HG02623 (cell line): Measurements from ENCODE around the gene IKZF3.
"Not testable (repeated sequence)": the region's sequence is repeated elsewhere in the genome, so short reads cannot be mapped to it uniquely, and the experiment has no call there.

Experiments used
- ATAC-seq: cut with Tn5 transposase; IDR thresholded peaks from one replicate; pipeline ENCODE4 v1.9.1; 2021; ENCODE audit warnings: moderate library complexity; ENCODE audit not compliant: unreplicated experiment

The IKZF3 gene

GRCh38 chr17:39782481-39782880 lies 81.6 kb downstream of the IKZF3 start:
- no peak for ATAC-seq

DNA sequence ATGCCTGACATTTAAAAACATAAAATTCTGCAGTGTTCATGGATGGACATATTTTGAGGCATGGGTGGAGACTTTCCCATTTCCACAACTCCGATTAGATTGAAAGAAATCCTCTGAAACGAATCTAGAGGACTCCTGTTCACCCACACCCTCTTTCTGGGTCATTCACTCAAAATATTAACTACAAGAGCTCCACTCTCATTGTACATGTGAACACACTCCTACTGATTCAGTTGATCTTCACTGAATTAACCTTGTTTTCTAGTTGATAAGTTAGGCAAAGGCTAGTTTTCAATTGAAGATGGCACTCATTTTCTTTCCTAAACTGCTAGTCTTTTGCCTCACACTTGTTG lies 82.3 kb downstream of the IKZF3 start:
- no peak for ATAC-seq

DNA sequence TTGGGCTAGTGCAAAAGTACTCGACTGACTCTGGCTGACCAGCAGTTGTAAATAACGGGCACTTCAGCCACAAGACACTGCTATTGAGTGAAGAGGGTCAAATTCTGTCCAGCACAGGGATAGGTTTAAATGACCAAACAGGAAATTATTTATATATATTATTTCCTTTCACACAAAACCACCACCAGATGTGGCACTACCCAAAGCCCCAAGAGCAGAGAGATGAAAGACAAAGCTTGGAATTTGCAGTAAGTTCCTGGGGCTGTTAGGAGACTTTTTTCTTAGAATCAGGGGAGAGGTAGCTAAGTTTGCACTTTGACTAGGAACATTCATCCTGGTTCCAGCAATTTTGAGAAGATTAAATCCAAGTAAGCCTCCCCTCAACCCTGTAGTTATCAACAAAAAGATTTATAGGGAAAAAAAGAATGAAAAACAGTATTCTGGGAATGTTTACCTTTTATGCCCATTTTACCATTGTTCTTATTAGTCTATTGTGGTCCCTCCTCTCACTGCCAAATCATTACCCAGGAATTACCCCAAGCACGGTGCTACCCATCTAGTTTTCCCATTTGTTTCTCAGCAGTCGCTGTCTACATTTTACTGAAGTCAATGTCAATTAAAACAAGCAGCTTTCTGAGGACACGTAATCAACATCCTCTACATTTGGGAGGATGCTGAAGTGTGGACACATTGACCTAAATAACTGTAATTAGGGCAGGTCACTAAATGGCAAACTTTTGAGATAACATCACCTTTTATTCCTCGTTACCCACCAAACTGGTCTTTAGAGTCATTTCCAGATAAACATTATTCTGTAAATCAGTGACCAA lies 82.9 kb downstream of the IKZF3 start:
- ATAC-seq: no peak

DNA sequence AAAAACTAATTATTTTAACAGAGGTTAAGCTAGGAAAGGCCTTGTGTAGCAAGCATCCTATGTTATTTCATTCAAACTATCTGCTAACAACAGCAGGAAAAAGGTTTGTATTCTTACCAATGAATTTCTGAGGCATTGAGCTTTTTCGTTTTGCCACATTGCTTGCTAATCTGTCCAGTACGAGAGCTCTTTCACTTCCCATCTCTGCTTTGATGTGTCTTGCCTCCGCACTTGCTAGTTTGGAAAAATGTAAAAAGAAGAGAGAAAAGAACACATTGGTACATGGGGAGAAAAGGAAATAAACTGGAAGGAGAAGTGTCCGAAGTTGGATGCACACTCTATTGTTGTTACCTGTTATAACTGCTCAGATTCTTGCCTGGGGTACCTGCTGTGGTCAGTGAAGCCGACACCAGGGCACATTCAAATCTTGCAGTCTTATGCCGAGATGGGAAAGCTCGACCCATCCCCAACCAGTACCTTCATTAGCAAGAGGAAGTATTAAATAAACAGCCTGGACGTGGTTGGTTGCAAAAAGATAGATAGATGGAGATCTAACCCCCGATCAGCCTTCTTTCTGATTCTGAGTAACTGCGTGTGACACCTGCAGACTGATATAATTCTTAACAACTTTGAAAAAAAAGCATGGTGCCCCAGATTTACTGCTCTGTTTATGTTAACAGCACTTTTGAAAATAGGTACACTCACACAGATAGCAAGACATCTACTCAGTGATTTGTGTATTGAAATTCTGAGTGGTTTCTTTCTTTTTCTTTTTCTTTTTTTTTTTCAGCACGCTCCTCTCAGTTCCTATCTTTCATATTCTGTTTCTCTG lies 86.4 kb downstream of the IKZF3 start:
- ATAC-seq: no peak

- no peak for ATAC-seq
These were observed 87.9 kb downstream of the IKZF3 start for GRCh38 chr17:39776252-39776651.

DNA sequence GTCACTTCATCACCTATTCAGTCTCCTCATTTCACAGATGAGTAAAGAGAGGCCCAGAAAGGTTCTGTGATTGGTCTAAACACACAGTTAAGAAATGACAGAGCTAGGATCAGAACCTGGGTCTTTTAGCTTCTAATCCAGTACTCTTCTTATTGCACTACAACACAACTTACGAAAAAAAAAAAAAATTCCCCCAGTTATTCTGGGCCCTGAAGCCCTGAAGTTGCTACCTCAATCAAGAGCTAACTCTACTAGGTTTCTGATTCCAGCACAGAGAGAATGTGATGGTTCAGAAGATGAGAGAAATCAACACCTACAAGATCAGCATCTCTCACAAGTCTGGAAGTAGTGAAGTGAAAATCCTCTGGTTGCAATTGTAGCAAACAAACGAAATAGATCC lies 89.1 kb downstream of the IKZF3 start:
- no peak for ATAC-seq

DNA sequence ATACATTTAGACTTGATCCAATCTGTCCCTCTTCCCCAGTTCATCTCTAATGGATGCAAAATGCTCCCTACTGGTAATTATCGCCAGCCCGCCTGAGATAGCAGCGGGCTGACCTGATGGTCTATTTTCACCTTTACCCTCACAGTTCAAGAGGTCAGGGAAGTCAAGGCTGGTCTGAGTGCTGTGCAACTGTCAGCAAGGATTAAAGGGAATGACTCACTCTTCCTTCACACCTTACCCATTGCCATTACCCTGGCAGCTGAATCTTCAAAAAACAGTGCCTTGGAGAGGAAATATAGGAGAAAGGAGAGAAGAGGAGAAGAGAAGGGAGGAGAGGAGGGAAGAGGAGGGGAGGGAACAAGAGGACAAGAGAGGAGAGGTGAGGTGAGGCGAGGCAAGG lies 90.1 kb downstream of the IKZF3 start:
- ATAC-seq: no peak

- no peak for ATAC-seq
These were observed 90.9 kb downstream of the IKZF3 start for GRCh38 chr17:39772987-39773934.

DNA sequence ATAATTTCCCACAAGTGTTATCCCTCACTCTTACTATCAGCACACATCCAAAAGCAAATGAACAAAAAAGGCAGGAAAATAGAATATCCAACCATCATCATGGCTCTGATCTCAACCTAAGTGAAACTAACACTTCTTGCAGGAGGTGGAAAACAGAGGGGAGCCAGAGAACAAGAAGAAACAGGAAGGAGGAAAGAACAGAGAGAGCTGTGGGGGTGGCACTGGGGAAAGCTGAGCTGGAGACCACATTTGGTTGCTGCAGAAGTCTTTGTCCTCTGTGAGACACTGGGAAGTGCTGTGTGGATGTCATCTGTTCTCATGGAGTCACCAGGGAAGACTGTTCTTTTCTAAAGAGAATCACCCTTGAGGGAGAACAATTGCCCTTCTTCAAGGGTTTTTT lies 91.7 kb downstream of the IKZF3 start:
- ATAC-seq: no peak

DNA sequence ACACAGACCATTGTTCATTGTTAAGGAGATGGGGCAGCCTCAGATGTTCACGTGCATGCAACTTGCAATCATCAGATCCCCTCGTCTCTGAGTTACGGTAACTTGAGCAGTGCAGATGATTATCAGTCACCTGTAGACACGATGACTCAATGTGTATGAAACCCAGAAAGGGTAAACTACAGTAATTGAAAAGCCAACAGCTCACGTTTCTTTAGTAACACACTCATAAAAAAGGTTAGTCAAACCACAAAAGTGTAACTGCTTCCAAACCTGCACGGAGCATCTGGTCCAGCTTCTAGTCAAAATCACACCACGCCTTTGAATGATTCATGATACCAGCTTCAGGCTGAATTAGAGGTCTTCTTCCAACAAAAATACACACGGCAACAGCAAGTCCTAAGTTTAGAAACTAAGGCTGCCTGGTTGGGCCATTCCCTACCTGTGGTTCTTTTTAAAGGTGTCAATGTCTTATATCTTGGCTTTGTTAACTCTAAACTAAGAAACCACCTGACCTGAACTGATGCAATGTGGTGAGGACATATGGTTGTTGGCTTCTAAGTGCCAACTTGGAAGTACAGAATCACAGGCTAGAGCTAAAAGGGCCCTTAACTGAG lies 94.0 kb downstream of the IKZF3 start:
- ATAC-seq: no peak

- ATAC-seq: no peak
These were observed 97.0 kb downstream of the IKZF3 start for GRCh38 chr17:39767147-39767546.

- no peak for ATAC-seq
These were observed 98.3 kb downstream of the IKZF3 start for GRCh38 chr17:39765766-39766165.

DNA sequence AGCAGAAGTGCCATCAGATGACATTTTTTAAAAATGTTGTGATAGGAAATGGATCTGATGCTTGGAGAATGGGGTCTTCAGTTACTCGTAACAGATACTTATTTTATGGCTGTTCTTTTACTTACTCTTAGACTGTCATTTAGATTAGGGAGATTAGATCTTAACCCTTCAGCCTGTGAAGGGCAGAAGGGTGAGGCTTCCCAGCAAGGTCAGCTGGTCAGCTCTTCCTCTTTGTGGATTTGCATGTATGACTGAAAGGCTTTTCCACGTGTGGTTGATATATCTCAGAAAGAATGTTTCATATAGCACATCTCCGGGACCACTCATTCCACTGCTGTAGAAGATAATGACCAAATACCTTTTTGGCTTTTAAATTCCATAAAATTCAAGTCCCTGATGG lies 98.9 kb downstream of the IKZF3 start:
- ATAC-seq: no peak

GRCh38 chr17:39764171-39764570 lies 99.9 kb downstream of the IKZF3 start:
- ATAC-seq: not testable (repeated sequence)

DNA sequence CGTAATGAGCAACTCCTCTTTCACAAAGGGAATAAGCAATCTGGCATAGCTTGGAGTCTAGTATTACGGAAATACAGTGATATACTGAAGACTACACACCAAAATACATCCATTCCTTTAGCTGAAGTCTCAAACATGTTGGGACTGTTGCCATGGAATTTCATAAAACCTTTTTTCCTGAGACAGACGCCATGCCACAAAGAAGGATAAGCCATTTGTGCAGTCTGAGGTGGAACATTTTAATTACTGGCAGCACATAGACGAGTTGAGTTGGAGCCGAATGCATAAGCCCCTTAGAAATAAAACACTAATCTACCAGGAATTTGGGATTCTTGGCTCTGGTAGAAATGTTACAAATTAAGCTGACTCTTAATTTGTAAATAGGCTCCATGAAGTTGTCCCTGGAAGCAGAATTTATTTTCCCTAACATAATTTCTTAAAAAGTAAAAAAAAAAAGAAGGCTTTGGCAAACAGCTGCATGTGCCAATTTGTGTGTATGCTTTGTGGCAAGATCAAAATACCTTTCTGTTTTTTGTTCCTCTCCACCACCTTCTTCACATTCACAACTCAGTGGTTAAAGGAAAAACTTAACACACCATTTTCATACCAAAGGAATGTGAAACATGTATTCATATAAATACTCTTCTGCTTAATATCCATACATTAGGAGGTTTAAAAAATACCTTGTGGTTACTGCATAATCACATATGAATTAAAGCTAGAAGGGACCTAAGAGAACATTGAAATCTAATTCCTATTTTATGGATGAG lies 100.9 kb downstream of the IKZF3 start:
- ATAC-seq: no peak

GRCh38 chr17:39761861-39762496 lies 102.1 kb downstream of the IKZF3 start:
- no peak for ATAC-seq

DNA sequence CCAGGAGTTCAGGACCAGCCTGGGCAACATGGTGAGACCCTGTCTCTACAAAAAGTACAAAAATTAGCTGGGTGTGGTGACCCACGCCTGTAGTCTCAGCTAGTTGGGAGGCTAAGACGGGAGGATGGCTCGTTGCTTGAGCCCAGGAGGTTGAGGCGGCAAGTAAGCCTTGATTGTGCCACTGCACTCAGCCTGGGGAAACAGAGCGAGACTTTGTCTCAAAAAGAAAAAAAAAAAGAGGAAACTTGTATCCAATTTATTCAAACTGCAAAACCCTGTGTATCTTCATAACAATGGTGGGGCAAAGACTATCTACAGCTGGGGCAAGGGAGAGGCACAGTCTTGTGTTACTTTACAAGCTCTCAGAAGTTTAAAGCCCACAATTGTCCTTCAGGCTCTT lies 104.9 kb downstream of the IKZF3 start:
- ATAC-seq: no peak

- ATAC-seq: no peak
These were observed 105.9 kb downstream of the IKZF3 start for GRCh38 chr17:39757931-39758873.
